ENCODE data around the gene MYADML2.
A peak's percentile ranks its signal among the peaks of the same experiment; 100 is the strongest.

Gene MYADML2

GRCh38 chr17:81898029-81898866 is 48.8 kb downstream of the MYADML2 start:
- Histone ChIP-seq H3K9me3 (no peaks in the 10 kb centered on the region), H3K36me3 (peaks cover 63% of the 10 kb centered on the region)

DNA sequence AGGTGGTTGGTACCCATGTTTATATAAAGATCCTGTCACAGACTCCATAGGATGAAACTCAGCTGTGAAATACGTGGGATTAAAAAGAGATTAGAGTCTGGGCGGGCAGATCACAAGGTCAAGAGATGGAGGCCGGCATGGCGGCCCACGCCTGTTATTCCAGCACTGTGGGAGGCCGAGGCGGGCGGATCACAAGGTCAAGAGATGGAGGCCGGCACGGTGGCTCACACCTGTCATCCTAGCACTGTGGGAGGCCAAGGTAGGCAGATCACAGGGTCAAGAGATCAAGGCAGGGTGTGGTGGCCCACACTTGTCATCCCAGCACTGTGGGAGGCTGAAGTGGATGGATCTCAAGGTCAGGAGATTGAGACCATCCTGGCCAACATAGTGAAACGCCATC is 51.6 kb downstream of the MYADML2 start:
- H3K9me3 ChIP-seq: no peaks in the 10 kb centered on the region
- H3K4me1 ChIP-seq (ENCODE audit: control insufficient read depth in 1 of 2, insufficient read depth in 1 of 2, low read depth in 1 of 2, low read length in 1 of 2): peaks cover 15 to 16% of the 10 kb centered on the region in 2 experiments
- no peak overlapping the region for H3K4me3 ChIP-seq (ENCODE audit: low read depth in 1 of 2, low read length in 1 of 2)
- no peaks in the 10 kb centered on the region for H3K27me3 ChIP-seq
- TF ChIP-seq, protein P1, sequence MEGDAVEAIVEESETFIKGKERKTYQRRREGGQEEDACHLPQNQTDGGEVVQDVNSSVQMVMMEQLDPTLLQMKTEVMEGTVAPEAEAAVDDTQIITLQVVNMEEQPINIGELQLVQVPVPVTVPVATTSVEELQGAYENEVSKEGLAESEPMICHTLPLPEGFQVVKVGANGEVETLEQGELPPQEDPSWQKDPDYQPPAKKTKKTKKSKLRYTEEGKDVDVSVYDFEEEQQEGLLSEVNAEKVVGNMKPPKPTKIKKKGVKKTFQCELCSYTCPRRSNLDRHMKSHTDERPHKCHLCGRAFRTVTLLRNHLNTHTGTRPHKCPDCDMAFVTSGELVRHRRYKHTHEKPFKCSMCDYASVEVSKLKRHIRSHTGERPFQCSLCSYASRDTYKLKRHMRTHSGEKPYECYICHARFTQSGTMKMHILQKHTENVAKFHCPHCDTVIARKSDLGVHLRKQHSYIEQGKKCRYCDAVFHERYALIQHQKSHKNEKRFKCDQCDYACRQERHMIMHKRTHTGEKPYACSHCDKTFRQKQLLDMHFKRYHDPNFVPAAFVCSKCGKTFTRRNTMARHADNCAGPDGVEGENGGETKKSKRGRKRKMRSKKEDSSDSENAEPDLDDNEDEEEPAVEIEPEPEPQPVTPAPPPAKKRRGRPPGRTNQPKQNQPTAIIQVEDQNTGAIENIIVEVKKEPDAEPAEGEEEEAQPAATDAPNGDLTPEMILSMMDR (IDR thresholded peaks at IDR 0.05): no peak
- H3K36me3 ChIP-seq: peaks cover 59% of the 10 kb centered on the region
- no peak overlapping the region for H3K27ac ChIP-seq

More at GRCh38 chr17:81898029-81898866, 48.8 kb downstream of the MYADML2 start:
- no peak overlapping the region for H3K4me3 ChIP-seq (ENCODE audit: low read depth in 1 of 2, low read length in 1 of 2)
- no peak overlapping the region for H3K27ac ChIP-seq
- TF ChIP-seq, protein P1 (IDR thresholded peaks at IDR 0.05): no peak
- H3K4me1 ChIP-seq (ENCODE audit: control insufficient read depth in 1 of 2, insufficient read depth in 1 of 2, low read depth in 1 of 2, low read length in 1 of 2): peaks cover 0 to 10% of the 10 kb centered on the region in 2 experiments
- peaks cover 27% of the 10 kb centered on the region for H3K27me3 ChIP-seq

DNA sequence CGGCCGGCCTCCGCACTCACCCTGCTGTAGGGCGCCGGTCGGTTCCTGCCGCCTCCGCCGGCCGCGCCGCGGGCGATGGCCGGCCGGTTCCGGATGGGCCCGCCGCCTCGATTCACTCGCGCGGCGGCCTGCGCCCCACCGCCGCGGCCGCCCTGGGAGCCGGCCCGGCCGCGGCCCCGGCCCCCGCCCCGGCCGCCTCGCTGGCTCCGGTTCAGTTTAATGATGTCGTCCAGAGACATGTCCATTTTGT is 55.8 kb downstream of the MYADML2 start:
- Histone ChIP-seq H3K4me1 (ENCODE audit: control insufficient read depth in 1 of 2, insufficient read depth in 1 of 2, low read depth in 1 of 2, low read length in 1 of 2) (peaks cover 19% of the 10 kb centered on the region in 2 experiments), H3K36me3 (peaks cover 52% of the 10 kb centered on the region), H3K27ac (peak overlapping the region; percentile 94), H3K9me3 (no peaks in the 10 kb centered on the region), H3K27me3 (no peaks in the 10 kb centered on the region), H3K4me3 (ENCODE audit: low read depth in 1 of 2, low read length in 1 of 2) (peak overlapping the region; percentile 79 to 87)
- TF ChIP-seq, protein P1 (IDR thresholded peaks at IDR 0.05): no peak

- peaks cover 19% of the 10 kb centered on the region in 2 experiments for H3K4me1 ChIP-seq (ENCODE audit: control insufficient read depth in 1 of 2, insufficient read depth in 1 of 2, low read depth in 1 of 2, low read length in 1 of 2)
- H3K9me3 ChIP-seq: no peaks in the 10 kb centered on the region
- peaks cover 52% of the 10 kb centered on the region for H3K36me3 ChIP-seq
- peak overlapping the region; percentile 94 for H3K27ac ChIP-seq
- peak overlapping the region; percentile 66 to 79 for H3K4me3 ChIP-seq (ENCODE audit: low read depth in 1 of 2, low read length in 1 of 2)
- H3K27me3 ChIP-seq: no peaks in the 10 kb centered on the region
- TF ChIP-seq, protein P1 (IDR thresholded peaks at IDR 0.05): no peak
These were observed 56.4 kb downstream of the MYADML2 start for GRCh38 chr17:81890447-81891302.
